GM08714 (cell line): ENCODE results near the gene ZNF282.

Experiments used
- H3K4me3 ChIP-seq: fragments of 200-500 bp; sonication (Bioruptor generic); 2 replicates; pipeline ENCODE4 v1.5.1; 2014; ENCODE audit warnings: mild to moderate bottlenecking, low read length, inconsistent platforms
- ZNF274 ChIP-seq: IDR thresholded peaks from 2 replicates; pipeline ENCODE4 v1.6.1; 2012; ENCODE audit warnings: mild to moderate bottlenecking, low read depth, low read length

ZNF282 gene

GRCh38 chr7:149195180-149196150, at the start of gene ZNF282:
Gene ZNF282 (plus strand): TSS chr7:149195546. CDS start chr7:149195590, 44 bp downstream.
- peak within 1 kb of the TSS; percentile 88 for H3K4me3 ChIP-seq

DNA sequence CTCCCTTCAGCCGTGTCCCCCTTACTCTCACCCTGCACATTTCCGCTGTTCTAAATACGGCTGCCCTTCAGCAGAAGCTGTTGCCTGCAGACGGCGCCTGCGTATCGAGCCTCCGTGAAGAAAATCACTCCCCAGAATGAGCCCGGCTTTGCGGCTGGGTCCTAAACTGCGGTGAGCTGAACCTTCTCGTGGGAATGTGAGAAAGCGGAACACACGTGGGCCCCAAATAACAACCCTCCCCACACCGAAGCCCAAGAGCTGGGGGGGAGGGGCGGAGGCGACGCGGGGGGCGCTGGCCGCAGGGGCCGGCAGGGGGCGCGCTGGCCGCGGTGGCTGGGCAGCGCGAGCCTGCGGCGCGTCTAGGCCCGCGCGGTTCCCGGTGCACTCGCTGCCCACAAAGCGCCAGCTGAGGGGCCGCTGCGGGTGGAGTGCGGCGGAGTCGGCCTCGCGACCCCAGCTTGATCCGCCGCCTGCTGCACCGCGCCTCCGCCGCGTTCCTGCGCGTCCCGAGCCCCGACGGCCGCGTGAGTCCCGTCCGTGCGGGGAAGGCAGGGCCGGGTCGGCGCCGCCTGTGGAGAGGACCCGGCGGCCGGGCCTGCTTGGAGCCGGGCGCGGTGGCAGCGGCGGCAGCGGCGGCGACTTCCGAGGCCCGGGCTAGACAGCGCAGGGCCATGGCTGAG, 48.1 kb upstream of the ZNF282 start, which contains the start of gene ZNF398:
Gene ZNF398, plus strand, starts transcription at position 382 of the 680 bp plus-strand sequence. Its CDS starts 290 bp downstream, at position 672.
- H3K4me3 ChIP-seq = peak within 1 kb of the TSS; percentile 89
- TF ChIP-seq ZNF274 = no peak

More at GRCh38 chr7:149195180-149196150, at the start of gene ZNF282:
- TF ChIP-seq ZNF274 = no peak

- TF ChIP-seq ZNF274 = no peak
- peak overlapping the region; percentile 89 for H3K4me3 ChIP-seq
Observed at GRCh38 chr7:149147752-149148653, 47.3 kb upstream of the ZNF282 start.

GRCh38 chr7:149150981-149151380, 44.4 kb upstream of the ZNF282 start:
- no peak for TF ChIP-seq ZNF274
- H3K4me3 ChIP-seq = no peak overlapping the region

DNA sequence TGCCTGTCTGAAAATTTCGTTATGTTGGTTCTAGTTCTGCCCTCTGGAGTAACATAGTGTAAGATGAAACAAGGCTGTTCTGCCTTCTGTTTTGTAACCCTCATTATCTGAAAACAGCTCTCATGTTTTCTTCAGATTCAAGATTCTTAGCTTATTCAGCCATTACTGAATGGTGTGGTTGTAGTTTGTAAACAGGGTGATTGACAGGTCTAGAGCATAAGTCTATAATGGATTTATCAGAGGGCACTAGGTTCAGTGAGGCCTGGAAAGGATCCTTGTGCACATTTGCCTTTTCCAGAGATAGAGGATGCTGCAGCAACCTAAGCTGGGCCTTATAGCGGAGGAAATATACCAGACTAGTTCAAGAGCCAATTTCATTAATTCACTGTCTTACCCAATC, 42.0 kb upstream of the ZNF282 start:
- TF ChIP-seq ZNF274 = no peak
- no peak overlapping the region for H3K4me3 ChIP-seq

DNA sequence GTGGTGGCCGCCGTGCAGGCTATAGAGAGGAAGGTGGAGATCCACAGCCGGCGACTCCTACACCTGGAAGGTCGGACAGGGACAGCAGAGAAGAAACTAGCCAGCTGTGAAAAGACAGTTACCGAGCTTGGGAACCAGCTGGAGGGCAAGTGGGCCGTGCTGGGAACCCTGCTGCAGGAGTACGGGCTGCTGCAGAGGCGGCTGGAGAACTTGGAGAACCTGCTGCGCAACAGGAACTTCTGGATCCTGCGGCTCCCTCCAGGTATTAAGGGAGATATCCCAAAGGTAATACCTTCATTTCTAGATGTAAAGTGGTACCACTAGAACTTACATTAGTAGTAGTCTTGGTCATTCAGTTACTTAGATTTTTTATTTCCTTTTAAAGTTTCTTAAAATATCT, 41.3 kb upstream of the ZNF282 start:
- no peak overlapping the region for H3K4me3 ChIP-seq
- no peak for TF ChIP-seq ZNF274

- H3K4me3 ChIP-seq = no peak overlapping the region
- TF ChIP-seq ZNF274 = no peak
Observed at GRCh38 chr7:149156898-149157297, 38.4 kb upstream of the ZNF282 start.

- H3K4me3 ChIP-seq = no peak overlapping the region
- TF ChIP-seq ZNF274 = no peak
Observed at GRCh38 chr7:149161241-149161848, 34.0 kb upstream of the ZNF282 start.

DNA sequence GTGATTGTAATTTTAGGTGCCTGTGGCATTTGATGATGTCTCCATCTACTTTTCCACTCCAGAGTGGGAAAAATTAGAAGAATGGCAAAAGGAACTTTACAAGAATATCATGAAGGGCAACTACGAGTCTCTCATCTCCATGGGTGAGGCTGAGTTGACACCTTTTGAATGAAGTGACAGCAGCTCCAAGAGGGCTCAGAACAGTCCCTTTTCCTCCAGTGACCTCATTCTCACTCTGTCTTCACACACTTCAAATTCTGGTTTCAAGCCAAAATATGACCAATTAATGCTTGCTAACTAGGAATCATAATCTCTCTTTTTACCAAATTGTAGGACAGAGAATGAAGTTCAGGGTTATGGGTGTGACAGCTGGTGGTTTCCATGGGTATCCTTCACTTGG, 29.2 kb upstream of the ZNF282 start:
- H3K4me3 ChIP-seq = no peak overlapping the region
- no peak for TF ChIP-seq ZNF274

DNA sequence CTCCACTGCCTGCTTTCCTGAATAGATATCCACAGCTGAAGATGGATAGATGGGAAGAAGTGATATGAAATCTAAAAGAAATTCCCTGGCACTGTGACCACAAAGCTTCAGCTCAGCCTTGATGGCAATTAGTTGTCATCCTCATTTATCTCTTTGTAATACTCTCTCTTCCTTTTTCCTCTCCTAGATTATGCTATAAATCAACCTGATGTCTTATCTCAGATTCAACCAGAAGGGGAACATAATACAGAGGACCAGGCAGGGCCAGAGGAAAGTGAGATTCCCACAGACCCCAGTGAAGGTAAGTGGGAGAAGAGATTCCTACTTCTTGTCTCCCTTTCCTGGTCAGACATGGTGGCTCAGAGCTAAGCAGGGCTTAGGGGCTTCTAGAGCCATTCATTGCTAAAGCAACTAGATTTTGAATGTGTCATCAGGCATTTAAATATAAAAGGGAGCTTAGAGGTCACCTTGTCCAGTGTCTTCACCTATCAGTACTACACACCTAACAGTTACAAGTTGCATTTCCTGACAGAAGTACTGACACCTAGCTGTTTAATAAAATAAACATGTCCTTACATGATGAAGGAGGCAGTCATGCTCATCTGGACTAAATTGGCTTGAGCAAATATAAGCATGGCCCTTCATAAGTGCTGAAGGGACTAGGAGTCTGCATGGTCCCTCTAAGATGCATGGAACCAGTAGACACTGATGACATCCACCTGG, 28.6 kb upstream of the ZNF282 start:
- H3K4me3 ChIP-seq = no peak overlapping the region
- TF ChIP-seq ZNF274 = no peak

DNA sequence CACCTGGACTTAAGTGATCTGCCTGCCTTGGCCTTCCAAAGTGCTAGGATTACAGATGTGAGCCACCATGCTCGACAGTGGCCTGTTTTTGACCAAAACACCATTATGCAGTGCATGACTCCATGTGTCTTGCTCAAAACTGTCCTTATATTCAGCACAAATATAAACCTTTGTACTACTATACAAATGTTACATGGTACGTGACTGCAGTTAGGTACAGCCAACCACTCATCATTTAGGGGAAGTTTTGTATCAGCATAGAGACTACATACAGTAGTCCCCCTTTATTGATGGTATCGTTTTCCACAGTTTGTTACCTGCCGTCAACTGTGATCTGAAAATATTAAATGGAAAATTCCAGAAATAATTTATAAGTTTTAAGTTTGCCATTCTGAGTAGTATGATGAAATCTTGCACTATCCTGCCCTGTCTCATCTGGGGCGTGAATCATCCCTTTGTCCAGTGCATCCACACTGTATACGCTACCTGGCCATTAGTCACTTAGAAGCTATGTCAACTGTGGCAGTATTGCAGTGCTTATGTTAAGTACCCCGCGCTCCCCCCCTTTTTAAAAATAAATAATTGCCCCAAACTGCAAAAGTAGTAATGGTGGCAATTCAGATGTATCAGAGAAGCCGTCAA, 23.3 kb upstream of the ZNF282 start:
- TF ChIP-seq ZNF274 = no peak

DNA sequence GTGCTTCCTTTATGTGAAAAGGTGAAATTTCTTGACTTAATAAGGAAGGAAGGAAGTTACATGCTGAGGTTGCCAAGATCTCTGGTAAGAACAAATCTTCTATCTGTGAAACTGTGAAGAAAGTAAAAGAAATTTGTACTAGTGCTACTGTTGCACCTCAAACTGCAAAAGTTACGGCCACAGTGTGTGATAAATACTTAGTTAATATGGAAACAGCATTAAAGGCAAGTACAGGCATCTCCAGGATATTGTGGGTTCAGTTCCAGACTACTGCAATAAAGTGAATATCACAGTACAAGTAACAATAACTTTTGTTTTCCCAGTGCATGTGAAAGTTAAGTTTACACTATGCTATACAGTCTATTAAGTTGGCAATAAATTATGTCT, 22.8 kb upstream of the ZNF282 start:
- no peak overlapping the region for H3K4me3 ChIP-seq
- no peak for TF ChIP-seq ZNF274

More for the DNA sequence above, 23.3 kb upstream of the ZNF282 start:
- H3K4me3 ChIP-seq = no peak overlapping the region
